Astrocyte (in vitro differentiated cells and primary cell): ENCODE results near the gene OSTC. TPM values are rescaled to one million over a fixed set of nuclear protein-coding genes. Genes with fewer than 3 reads are reported as not detected.
A peak's percentile ranks its signal among the peaks of the same experiment; 100 is the strongest.

ENCODE experiments used
- DNase-seq: peaks from one replicate; pipeline ENCODE4 v3.0.0-alpha.2; 2010; ENCODE audit warnings: low read depth
- FAIRE-seq: peaks from 2 replicates; lab custom pipeline; 2011; peaks lifted over from hg19 to GRCh38; lab: Jason Lieb, UNC
- H2AFZ ChIP-seq: 2 replicates; pipeline ENCODE4 v1.6.0; 2012; ENCODE audit warnings: low read depth, low read length, inconsistent platforms
- H3K27ac ChIP-seq: 2 replicates; pipeline ENCODE4 v1.5.1; 2011; ENCODE audit warnings: low read depth, low read length, inconsistent platforms
- H3K27me3 ChIP-seq: 2 replicates; pipeline ENCODE4 v1.6.0; 2011; ENCODE audit warnings: low read length, inconsistent platforms; ENCODE audit not compliant: insufficient read depth
- H3K36me3 ChIP-seq: 2 replicates; pipeline ENCODE4 v1.5.1; 2011; ENCODE audit warnings: low read length, inconsistent platforms; ENCODE audit not compliant: insufficient read depth
- H3K4me1 ChIP-seq: 2 replicates; pipeline ENCODE4 v1.5.1; 2011; ENCODE audit warnings: low read length, inconsistent platforms; ENCODE audit not compliant: insufficient read depth
- H3K4me2 ChIP-seq: 2 replicates; pipeline ENCODE4 v1.6.0; 2012; ENCODE audit warnings: low read length, inconsistent platforms
- H3K4me3 ChIP-seq: 2 replicates; pipeline ENCODE4 v1.5.1; 2011; ENCODE audit warnings: low read depth, mild to moderate bottlenecking, low read length, inconsistent platforms; ENCODE audit not compliant: insufficient read depth
- H3K79me2 ChIP-seq: 2 replicates; pipeline ENCODE4 v1.6.0; 2012; ENCODE audit warnings: mild to moderate bottlenecking, low read length, inconsistent platforms; ENCODE audit not compliant: insufficient read depth
- H3K9ac ChIP-seq: 2 replicates; pipeline ENCODE4 v1.6.0; 2012; ENCODE audit warnings: mild to moderate bottlenecking, low read length, inconsistent platforms
- H3K9me3 ChIP-seq: 2 replicates; pipeline ENCODE4 v1.5.1; 2012; ENCODE audit warnings: low read depth, mild to moderate bottlenecking, low read length, inconsistent platforms; ENCODE audit not compliant: insufficient read depth
- H4K20me1 ChIP-seq: 2 replicates; pipeline ENCODE4 v1.6.0; 2012; ENCODE audit warnings: low read length, inconsistent platforms; ENCODE audit not compliant: insufficient read depth
- H3K27ac Mint-ChIP-seq: one replicate; pipeline ENCODE4 v1.8.0; 2021; ENCODE audit warnings: mild to moderate bottlenecking, mixed read lengths; ENCODE audit not compliant: unreplicated experiment
- H3K27me3 Mint-ChIP-seq: one replicate; pipeline ENCODE4 v1.8.0; 2021; ENCODE audit warnings: low read depth, mixed read lengths; ENCODE audit not compliant: unreplicated experiment
- H3K36me3 Mint-ChIP-seq: one replicate; pipeline ENCODE4 v1.8.0; 2021; ENCODE audit warnings: low read depth, mixed read lengths; ENCODE audit not compliant: unreplicated experiment
- H3K4me1 Mint-ChIP-seq: one replicate; pipeline ENCODE4 v1.8.0; 2021; ENCODE audit warnings: low read depth, mixed read lengths; ENCODE audit not compliant: unreplicated experiment
- H3K4me3 Mint-ChIP-seq: one replicate; pipeline ENCODE4 v1.8.0; 2021; ENCODE audit warnings: mild to moderate bottlenecking, moderate library complexity, mixed read lengths; ENCODE audit not compliant: unreplicated experiment
- H3K9me3 Mint-ChIP-seq: one replicate; pipeline ENCODE4 v1.8.0; 2021; ENCODE audit warnings: mild to moderate bottlenecking, mixed read lengths; ENCODE audit not compliant: unreplicated experiment
- CTCF ChIP-seq: IDR thresholded peaks from 2 replicates; pipeline ENCODE4 v1.5.1; 2011; ENCODE audit warnings: low read depth, mild to moderate bottlenecking, inconsistent platforms, low read length, moderate library complexity; ENCODE audit not compliant: insufficient read depth
- EZH2 ChIP-seq: IDR thresholded peaks from 2 replicates; pipeline ENCODE4 v1.6.1; 2012; ENCODE audit warnings: mild to moderate bottlenecking, low read length, inconsistent platforms; ENCODE audit not compliant: insufficient read depth
- total RNA-seq: library from RNA; stranded (reverse); gene quantifications from 2 replicates; pipeline ENCODE4 v1.2.1, GENCODE V29; 2021

The OSTC gene
- total RNA-seq, 1 donor from 2014 or later: 240 TPM

GRCh38 chr4:108695062-108695461, 44.7 kb downstream of the OSTC start:
- Mint-ChIP-seq H3K4me3 (no peak overlapping the region), H3K9me3 (no peaks in the 10 kb centered on the region), H3K27me3 (no peaks in the 10 kb centered on the region)

GRCh38 chr4:108696160-108696559, 45.8 kb downstream of the OSTC start:
- no peaks in the 10 kb centered on the region for H3K79me2 ChIP-seq
- no peak overlapping the region for H3K9ac ChIP-seq
- Mint-ChIP-seq H3K27me3 (no peaks in the 10 kb centered on the region), H3K4me1 (peaks cover 3% of the 10 kb centered on the region), H3K27ac (no peak overlapping the region), H3K9me3 (no peaks in the 10 kb centered on the region), H3K4me3 (no peak overlapping the region), H3K36me3 (no peaks in the 10 kb centered on the region)
- no peak for TF ChIP-seq EZH2
- no peak for TF ChIP-seq CTCF
- FAIRE-seq: no peak
- no peaks in the 10 kb centered on the region for H3K9me3 ChIP-seq
- H3K4me1 ChIP-seq: no peaks in the 10 kb centered on the region
- DNase-seq: no peak
- no peak overlapping the region for H3K4me3 ChIP-seq
- no peak overlapping the region for H3K4me2 ChIP-seq
- no peak overlapping the region for H3K27ac ChIP-seq
- no peak overlapping the region for H2AFZ ChIP-seq
- H3K27me3 ChIP-seq: no peaks in the 10 kb centered on the region
- H3K36me3 ChIP-seq: no peaks in the 10 kb centered on the region
- no peaks in the 10 kb centered on the region for H4K20me1 ChIP-seq

More at GRCh38 chr4:108695062-108695461, 44.7 kb downstream of the OSTC start:
- Histone ChIP-seq H3K4me2 (no peak overlapping the region), H3K9me3 (no peaks in the 10 kb centered on the region), H3K9ac (no peak overlapping the region), H3K27me3 (no peaks in the 10 kb centered on the region), H3K27ac (no peak overlapping the region), H3K4me1 (no peaks in the 10 kb centered on the region), H3K79me2 (no peaks in the 10 kb centered on the region), H3K4me3 (no peak overlapping the region), H3K36me3 (no peaks in the 10 kb centered on the region), H4K20me1 (no peaks in the 10 kb centered on the region), H2AFZ (no peak overlapping the region)
- H3K27ac Mint-ChIP-seq: no peak overlapping the region
- peaks cover 3% of the 10 kb centered on the region for H3K4me1 Mint-ChIP-seq
- no peak for FAIRE-seq
- no peaks in the 10 kb centered on the region for H3K36me3 Mint-ChIP-seq
- TF ChIP-seq CTCF (no peak), EZH2 (no peak)
- no peak for DNase-seq

GRCh38 chr4:108700081-108700757, 49.8 kb downstream of the OSTC start:
- Histone ChIP-seq H3K4me1 (peaks cover 3% of the 10 kb centered on the region), H3K36me3 (no peaks in the 10 kb centered on the region), H3K27ac (no peak overlapping the region), H4K20me1 (no peaks in the 10 kb centered on the region), H3K79me2 (no peaks in the 10 kb centered on the region), H3K27me3 (no peaks in the 10 kb centered on the region), H3K9me3 (no peaks in the 10 kb centered on the region), H3K4me3 (no peak overlapping the region), H3K9ac (no peak overlapping the region), H2AFZ (no peak overlapping the region), H3K4me2 (no peak overlapping the region)
- no peaks in the 10 kb centered on the region for H3K27me3 Mint-ChIP-seq
- no peaks in the 10 kb centered on the region for H3K36me3 Mint-ChIP-seq
- H3K27ac Mint-ChIP-seq: no peak overlapping the region
- DNase-seq (peak; percentile 86), FAIRE-seq (no peak)
- H3K9me3 Mint-ChIP-seq: peaks cover 2% of the 10 kb centered on the region
- peaks cover 14% of the 10 kb centered on the region for H3K4me1 Mint-ChIP-seq
- no peak overlapping the region for H3K4me3 Mint-ChIP-seq
- TF ChIP-seq CTCF (no peak), EZH2 (no peak)
